HG03558 (cell line): Measurements from ENCODE around the gene KLHL22.
"Not testable (repeated sequence)": the region's sequence is repeated elsewhere in the genome, so short reads cannot be mapped to it uniquely, and the experiment has no call there.

Experiments used
- ATAC-seq: cut with Tn5 transposase; IDR thresholded peaks from one replicate; pipeline ENCODE4 v1.9.1; 2021; ENCODE audit warnings: moderate number of reproducible peaks; ENCODE audit not compliant: unreplicated experiment; ENCODE audit errors: extremely low read depth

The KLHL22 gene

DNA sequence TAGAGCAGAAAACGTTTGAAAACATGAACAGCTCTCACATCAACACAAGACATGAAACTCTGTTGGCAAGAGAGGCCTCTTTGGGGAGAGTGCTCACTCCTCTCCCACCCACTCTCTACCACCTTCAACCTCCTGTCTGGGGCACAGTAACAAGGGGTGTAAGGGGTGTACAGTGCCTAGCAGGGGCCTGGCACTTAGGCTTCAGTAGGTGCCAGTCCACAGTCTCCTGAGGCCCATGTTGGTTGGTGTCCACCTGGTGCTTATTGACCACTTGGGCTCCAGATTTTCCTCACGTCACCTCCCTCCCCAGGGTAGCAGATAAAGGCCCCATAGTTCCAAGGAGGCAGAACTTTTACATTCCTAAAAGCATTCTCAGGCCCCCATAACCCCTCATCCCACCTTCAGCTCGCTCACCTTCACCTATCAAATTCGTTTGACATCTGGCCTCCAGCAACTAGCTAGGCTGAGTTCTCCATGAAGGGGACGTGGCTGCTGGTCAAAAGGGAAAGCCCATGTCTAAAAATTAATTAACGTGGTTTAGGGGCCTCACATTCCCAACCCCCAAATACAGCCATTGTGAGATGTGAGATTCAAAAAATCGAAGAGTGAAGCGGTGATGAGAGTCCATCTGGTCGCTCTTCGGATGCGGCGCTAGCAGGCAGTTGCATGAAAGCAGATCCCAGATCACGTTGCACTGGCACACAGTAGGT, 11.1 kb upstream of the KLHL22 start:
- ATAC-seq, result no peak

DNA sequence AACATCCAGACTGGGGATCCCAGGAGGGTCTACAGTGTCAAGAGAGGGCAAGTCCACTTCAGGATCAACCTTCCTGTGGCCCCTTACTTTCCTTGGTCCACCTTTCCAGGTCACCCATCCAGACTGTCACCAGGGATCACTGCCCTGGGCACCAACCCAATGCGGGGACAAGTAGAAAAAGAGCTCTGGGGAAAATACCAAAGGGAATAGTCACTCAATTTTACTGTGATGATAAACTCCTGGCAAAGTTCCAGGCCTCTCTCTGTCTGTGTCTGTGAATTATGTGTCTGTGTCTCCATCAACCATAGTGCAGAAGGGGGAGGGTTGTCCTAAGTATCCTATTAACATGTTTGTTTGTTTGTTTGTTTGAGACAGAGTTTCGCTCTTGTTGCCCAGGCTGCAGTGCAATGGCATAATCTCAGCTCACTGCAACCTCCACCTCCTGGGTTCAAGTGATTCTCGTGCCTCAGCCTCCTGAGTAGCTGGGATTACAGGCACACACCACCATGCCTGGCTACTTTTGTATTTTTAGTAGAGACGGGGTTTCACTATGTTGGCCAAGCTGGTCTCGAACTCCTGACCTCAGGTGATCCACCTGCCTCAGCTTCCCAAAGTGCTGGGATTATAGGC, 8.8 kb upstream of the KLHL22 start:
- ATAC-seq, result not testable (repeated sequence)

DNA sequence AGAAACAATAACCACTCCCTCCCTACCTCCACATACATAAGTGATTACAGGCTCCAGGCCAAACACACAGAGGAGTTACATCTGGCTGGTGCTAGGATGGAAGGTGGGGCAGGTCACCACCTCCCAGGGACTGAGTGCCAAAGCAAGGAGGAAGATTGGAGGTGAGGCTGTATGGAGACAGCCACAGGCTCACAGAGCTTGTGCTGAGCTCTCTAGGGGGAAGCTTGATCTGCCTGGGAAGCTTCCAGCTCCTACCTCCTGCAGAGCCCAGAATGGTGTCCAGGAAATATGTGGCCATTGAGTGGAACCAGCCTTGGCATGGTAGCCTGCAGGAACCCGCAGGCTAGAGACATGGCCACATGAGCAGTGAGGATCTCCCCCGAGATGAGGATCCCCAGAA, 8.2 kb upstream of the KLHL22 start:
- ATAC-seq, result no peak

DNA sequence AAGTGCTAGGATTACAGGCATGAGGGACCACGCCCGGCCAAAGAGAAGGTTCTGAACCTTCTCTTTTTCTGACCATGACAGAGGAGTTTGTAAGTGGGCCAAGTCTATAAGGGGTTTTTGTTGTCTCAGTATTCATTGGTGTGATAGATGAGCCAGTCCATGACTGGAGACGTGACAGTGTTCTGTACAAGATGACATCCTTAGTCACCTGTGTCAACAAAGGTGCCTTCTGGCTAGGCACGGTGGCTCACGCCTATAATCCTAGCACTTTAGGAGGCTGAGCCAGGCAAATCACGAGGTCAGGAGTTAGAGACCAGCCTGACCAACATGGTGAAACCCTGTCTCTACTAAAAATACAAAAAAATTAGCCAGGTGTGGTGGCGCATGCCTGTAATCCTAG, 4.2 kb upstream of the KLHL22 start:
- no peak for ATAC-seq

DNA sequence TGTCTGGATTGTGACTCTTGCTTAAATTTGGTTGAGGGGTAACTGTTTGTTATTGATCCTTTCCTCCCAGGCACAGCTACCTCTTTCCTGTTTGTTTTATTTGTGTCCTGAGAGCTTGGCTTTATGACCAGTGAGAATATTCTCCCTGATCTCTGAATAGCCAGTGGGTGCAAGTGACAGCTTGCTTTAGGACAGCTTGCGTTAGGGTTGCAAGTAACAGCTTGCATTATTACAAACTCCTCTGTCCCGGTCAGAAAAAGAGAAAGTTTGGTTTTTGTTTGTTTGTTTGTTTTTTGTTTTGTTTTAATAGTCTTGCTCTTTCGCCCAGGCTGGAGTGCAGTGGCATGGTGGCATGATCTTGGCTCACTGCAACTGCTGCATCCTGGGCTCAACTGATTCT, 3.3 kb upstream of the KLHL22 start:
- no peak for ATAC-seq

DNA sequence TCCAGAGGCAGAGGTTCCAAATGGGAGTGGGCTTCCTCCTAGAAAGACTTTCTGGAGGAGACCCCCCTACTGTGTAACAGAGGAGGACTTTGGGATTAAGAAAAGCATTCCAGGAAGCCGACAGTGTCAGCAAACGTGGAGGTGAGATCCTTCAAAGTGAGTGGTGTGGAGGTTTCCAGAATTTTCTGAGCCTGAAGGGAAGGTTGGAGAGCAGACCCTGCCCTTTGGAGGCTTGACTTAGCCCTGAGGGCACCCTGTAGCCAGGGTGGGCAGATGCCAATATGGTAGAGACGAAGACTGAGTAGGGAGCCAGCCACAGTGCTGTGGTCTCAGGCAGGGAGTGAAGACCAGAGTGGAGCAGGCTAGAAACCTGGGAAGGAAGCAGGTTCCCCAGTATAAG, 1.8 kb upstream of the KLHL22 start:
- no peak for ATAC-seq

DNA sequence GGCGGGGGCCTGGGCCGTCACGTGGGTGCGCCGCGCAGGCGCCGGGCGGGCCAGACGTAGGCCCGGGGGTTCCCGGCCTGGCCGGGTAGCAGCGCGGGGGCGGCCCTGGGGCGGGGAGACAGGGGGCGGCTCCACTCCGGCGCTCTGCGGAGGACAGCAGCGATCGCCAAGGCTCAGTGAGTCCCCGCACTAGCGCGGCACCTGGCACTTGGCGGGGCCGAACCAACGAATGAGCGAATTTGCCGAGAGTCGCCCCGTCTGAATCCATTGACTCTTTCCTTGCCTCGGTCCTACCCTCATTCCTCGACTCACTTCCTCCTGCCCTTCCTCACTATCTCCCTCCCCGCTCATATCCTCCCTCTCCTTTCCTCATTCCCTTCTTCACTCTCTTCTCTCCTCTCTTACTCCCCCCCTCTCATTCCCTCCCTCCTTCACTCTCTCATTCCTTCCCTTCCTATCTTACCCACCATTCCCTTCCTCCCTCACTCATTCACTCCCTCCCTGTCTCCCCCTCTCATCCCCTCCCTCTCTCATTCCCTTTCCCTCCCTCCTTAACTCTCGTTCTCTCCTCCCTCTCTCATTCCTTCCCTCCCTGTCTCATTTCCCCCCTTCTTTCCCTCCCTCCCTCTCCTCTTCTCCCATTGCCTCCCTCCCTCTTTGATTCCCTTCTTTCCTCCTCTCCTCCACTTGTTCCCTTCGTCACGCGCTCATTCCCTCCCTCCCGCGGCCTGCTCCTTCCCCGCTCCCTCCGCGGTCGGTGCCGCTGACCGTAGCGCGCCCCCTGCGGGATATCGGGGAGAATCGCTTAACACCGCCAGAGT, 476 bp upstream of the KLHL22 start:
- ATAC-seq, result no peak

DNA sequence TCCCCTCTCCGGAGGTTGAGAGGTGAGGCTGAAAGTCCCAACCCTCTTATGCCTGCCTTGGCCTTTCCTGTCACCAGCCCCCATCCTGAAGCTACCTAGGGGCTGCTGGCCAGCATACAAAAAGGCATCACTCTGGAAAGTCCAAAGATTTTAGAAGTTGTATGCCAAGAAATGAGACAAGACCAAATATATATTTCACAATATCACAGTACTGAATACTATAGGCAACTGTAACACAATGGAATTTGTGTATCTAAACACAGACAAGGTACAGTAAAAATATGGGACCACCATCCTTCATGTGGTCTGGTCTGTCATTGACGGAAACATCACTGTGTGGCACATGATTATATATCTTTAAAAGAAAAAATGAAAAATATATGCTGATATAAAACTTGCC, 4.2 kb downstream of the KLHL22 start:
- no peak for ATAC-seq

DNA sequence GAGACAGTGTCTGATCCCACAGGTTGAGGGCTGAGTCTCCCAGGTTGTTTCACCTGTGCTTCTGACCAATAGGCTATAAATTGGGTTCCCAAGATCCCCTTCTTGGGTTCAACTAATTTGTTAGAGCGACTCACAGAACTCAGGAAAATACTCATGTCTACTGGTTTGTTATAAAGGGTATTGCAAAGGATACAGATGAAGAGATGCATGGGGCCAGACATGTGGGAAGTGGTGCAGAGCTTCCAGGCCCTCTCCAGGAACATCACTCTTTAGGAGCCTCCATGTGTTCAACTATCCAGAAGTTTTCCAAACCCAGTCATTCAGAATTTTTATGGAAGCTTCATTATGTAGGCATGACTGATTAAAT, 4.7 kb downstream of the KLHL22 start:
- no peak for ATAC-seq

DNA sequence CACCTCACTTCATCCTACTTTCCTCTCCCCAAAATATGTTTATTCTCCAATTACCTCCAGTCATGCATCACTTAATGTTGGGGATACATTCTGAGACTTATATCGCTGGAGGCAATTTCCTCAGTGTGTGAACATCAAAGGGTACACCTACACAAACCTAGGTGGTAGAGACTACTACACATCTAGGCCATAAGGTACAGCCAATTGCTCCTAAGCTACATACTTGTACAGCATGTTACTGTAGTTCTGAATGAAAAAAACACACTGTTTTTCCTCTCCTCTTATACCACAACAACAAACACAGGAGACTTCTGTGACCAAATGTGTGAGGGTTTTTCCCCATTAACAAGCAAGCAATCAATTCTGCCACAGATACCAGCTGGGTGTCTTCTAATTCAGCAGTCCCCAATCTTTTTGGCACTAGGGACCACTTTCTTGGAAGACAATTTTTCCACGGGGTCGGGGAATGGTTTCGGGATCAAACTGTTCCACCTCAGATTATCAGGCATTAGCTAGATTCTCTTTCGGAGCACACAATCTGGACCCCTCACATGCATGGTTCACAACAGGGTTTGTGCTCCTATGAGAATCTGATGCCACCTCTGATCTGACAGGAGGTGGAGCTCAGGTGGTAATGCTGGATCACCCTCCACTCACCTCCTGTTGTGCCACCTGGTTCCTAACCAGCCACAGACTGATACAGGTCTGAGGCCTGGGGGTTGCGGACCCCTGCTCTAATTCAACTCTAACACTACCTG, 5.2 kb downstream of the KLHL22 start:
- no peak for ATAC-seq

DNA sequence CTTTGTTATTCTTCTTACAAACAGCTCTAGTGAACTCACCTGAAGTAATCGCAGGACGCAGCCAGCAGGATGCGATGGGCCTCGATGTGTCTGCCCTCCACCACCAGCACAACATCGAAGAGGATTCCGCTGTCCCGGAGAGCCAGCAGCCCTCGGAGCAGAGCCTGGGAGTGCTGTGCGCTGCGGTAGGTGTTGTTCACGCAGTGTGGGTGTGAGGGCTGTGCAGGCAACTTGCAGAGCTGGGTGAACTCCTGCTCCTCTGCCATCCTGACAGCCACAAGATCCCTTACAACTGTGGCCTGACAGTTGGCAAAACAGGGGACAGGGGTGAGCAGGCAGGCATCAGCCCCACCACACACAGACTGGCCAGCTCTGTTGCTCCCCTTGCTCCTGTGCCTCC, 6.6 kb downstream of the KLHL22 start:
- ATAC-seq, result no peak

DNA sequence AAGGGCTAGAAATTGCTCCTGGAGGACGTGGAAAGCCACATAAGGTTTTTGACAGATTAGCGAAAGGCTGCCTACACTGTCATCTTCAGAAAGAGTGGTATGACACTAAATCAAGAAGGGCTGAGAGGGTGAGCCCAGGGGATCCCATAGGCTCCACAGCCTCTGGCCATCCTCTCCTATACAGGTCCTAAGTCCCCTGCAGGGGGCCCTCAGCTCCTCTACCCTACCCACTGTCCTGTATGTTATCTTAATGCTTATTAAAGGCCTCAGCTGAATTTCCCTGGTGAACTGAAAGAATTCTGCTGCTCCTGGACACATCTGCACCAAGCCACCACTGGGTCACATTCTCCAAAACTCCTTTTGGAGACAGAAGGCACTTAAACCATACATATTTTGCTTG, 7.9 kb downstream of the KLHL22 start:
- no peak for ATAC-seq

DNA sequence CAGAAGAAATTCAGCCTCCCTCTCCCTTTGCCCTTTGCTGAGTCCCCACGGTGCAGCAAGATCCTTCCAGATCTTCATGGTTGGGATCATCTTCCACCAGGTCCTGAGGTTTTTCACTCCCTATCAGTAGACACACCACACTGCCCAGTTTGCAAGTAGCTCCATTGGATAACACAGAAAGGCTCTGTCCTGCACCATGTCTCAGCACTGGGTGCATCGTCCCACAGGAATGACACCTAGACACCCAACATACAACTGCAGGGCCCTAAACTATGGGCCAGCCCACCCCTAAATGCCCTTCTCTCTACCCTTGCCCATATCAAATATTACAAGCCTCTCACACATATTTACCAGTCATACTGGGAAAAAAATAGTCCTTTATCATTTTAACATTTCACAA, 9.4 kb downstream of the KLHL22 start:
- no peak for ATAC-seq

DNA sequence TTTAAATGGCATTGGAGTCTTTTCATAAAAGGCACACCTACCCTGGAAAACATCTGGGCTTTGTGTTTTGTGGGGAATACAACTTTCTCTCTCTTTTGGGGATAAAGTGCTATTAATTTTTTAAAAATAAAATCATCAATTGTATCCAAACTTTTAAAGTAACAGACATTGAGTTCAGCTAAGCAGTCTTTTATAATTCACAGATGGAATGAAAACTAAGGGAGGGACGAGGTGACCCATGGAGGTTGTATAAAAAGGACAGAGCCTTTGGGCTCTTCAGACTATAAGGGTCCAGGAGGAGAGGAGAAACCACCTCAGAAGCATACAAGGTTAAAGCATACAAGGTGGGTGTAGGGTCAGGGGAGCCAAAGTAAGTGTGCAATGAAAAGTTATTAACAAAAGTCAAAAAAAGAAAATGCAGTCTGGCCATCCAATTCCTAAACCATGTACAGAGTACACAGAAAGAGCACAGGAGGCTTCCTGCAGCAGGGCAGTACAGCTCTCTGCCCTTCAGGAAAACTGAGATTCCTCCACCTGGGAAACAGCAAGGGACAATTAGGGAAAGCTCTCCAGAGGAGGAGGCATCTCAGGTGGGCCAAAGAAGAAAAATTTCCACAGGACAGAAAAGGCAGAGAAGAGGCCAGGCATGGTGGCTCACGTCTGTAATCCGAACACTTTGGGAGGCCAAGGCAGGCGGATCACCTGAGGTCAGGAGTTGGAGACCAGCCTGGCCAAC, 10.5 kb downstream of the KLHL22 start:
- ATAC-seq, result no peak

DNA sequence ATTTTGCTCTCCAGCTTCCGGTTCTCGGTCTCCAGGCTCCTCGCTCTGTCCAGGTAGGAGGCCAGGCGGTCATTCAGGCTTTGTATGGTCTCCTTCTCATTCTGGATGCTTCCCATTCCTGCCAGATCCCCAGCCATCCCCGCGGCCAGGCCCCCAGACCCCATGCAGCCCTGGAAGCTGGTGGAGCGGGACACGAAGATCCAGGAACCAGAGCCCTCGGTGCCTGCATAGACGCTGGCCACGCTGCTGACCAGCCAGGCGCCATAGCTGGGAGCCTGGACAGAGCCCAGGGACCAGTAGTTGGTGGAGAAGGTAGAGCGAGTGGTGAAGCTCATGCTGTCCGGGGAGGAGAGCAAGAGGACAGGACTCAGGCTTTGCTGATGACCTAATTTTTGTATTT, 11.8 kb downstream of the KLHL22 start:
- ATAC-seq, result no peak

DNA sequence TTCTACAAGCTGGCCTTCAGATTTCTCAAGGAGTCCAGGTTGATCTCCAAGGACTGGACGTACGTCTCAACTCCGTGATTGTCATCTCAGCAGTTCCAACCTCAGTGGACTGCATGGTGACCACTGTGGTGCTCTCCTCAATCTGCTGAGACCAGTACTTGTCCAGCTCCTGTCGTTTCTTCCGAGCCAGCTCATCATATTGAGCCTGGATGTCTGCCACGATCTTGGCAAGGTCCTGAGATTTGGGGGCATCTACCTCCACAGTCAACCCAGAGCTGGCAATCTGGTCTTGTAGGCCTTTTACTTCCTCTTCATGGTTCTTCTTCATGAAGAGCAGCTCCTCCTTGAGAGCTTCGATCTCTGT, 12.5 kb downstream of the KLHL22 start:
- not testable (repeated sequence) for ATAC-seq

DNA sequence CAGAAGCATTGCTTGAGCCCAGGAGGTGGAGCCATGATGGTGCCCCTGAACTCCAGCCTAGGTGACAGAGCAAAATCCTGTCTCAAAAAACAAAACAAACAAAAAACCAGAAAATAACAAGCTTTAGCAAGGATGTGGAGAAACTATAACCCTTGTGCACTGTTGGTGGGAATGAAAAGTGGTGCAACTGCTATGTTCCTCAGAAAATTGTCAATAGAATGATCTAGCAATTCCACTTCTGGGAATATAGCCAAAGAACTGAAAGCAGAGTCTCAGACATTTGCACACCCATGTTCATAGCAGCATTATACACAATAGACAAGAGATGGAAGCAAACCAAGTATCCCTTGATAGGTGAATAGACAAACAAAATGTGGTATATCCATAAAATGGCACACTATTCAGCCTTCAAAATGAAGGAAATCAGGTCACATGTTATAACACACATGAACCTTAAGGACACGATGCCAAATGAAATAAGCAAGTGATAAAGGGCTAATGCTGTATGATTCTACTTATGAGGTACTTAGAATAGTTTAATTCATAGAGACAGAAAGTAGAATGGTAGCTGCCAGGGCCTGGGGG, 15.9 kb downstream of the KLHL22 start:
- ATAC-seq, result no peak

DNA sequence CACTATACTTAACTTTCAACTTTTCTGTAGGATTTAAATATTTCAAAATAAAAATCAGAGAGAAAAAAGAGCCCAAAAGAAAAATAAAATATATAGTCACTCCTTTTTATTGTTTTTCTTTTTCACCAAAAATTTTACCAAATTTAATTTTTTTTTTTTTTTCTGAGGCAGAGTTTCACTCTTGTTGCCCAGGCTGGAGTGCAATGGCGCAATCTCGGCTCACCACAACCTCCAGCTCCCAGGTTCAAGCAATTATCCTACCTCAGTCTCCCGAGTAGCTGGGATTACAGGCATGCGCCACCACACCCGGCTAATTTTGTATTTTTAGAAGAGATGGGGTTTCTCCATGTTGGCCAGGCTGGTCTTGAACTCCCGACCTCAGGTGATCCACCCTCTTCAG, 17.5 kb downstream of the KLHL22 start:
- not testable (repeated sequence) for ATAC-seq

DNA sequence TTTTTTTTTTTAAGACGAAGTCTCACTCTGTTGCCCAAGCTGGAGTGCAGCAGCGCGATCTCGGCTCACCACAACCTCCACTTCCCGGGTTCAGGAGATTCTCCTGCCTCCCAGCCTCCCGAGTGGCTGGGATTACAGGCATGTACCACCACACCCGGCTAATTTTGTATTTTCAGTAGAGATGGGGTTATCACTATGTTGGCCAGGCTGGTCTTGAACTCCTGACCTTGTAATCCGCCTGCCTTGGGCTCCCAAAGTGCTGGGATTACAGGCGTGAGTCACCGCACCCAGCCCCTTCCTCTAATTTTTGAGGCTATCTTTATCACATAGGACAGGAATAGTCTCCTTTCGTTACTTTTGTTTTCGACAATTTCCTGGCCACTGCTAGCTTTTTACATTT, 20.0 kb downstream of the KLHL22 start:
- ATAC-seq, result not testable (repeated sequence)

DNA sequence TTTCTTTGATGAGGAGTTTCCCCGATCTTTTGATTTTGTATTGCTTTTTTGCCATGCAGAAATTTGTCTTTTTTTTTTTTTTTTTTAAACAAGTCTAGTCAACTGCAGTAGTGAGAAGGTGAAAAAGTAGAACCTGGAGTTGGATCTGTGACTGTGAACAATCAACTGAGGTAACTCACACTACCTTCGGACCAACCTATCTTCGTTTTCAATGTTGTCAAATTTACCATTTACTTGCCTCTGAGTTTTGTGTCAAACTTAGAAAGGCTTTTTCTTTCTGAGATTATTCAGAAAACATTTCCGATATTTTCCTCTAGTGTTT, 20.5 kb downstream of the KLHL22 start:
- ATAC-seq, result no peak
